PFSK-1 (cell line): ENCODE results near the gene SLC27A5.

ENCODE experiments used
- FOXP2 ChIP-seq: optimal IDR thresholded peaks from 2 replicates; pipeline ENCODE3; 2011; ENCODE audit warnings: borderline replicate concordance, control low read depth, inconsistent platforms; ENCODE audit not compliant: insufficient read depth; ENCODE audit errors: extremely low read length, extremely low read depth
- POLR2AphosphoS5 ChIP-seq: IDR thresholded peaks from 2 replicates; pipeline ENCODE4 v1.6.1; 2012; ENCODE audit warnings: low read depth, mild to moderate bottlenecking, control low read depth, low read length, moderate library complexity
- REST ChIP-seq, 2 experiments: IDR thresholded peaks; 2 replicates each; pipeline versions ENCODE4 v1.6.1 to v1.8.0; 2011 to 2012; ENCODE audit warnings: low read depth in 2 of 2, low read length in 2 of 2, control low read depth in 1 of 2, inconsistent platforms in 1 of 2, mild to moderate bottlenecking in 1 of 2, moderate library complexity in 1 of 2; ENCODE audit not compliant: insufficient read depth in 1 of 2
- SIN3A ChIP-seq: IDR thresholded peaks from 2 replicates; pipeline ENCODE4 v1.6.1; 2012; ENCODE audit warnings: mild to moderate bottlenecking, low read length, moderate library complexity, borderline replicate concordance; ENCODE audit not compliant: insufficient read depth
- TAF1 ChIP-seq: IDR thresholded peaks from 2 replicates; pipeline ENCODE4 v1.6.1; 2012; ENCODE audit warnings: low read length, control low read depth, borderline replicate concordance; ENCODE audit not compliant: insufficient read depth

- TF ChIP-seq POLR2AphosphoS5 (0 out of 2 replicates have a peak, but pooled peaks have one; percentile 9), TAF1 (no peak), REST (IDR thresholded peaks at IDR 0.05; ENCODE audit: insufficient read depth in 1 of 2, low read depth in 2 of 2, low read length in 2 of 2) (no peak), FOXP2 (no peak), SIN3A (no peak)
Measured at GRCh38 chr19:58547323-58548312, 35.8 kb upstream of the SLC27A5 start.
